Neural crest cell (in vitro differentiated cells): ENCODE data around the gene EXOC4. TPM values are rescaled to one million over a fixed set of nuclear protein-coding genes. Genes with fewer than 3 reads are reported as not detected.

ENCODE experiments used
- DNase-seq: peaks from one replicate; pipeline ENCODE4 v3.0.0; 2021; ENCODE audit warnings: low read depth, mixed read lengths, low spot score
- H3K27ac Mint-ChIP-seq: one replicate; pipeline ENCODE4 v1.8.0; 2021; ENCODE audit warnings: mild to moderate bottlenecking, mixed read lengths; ENCODE audit not compliant: unreplicated experiment
- H3K27me3 Mint-ChIP-seq: 2 replicates; pipeline ENCODE4 v1.8.0; 2021; ENCODE audit warnings: low read depth, mild to moderate bottlenecking, mixed read lengths
- H3K36me3 Mint-ChIP-seq: 2 replicates; pipeline ENCODE4 v1.8.0; 2021; ENCODE audit warnings: low read depth, mild to moderate bottlenecking, mixed read lengths
- H3K4me1 Mint-ChIP-seq: 2 replicates; pipeline ENCODE4 v1.8.0; 2021; ENCODE audit warnings: mixed read lengths
- H3K4me3 Mint-ChIP-seq: one replicate; pipeline ENCODE4 v1.8.0; 2021; ENCODE audit warnings: mild to moderate bottlenecking, mixed read lengths
- H3K9me3 Mint-ChIP-seq: 2 replicates; pipeline ENCODE4 v1.8.0; 2021; ENCODE audit warnings: mixed read lengths
- total RNA-seq: library from RNA; stranded (reverse); gene quantifications from 2 replicates; pipeline ENCODE4 v1.2.1, GENCODE V29; 2021
- TF ChIP-seq, protein P1 (sequence below): fragments of 200-600 bp; sonication (generic); conservative IDR thresholded peaks from 2 replicates; pipeline ENCODE4 v1.5.0; 2021; ENCODE audit warnings: antibody characterized with exemption, mild to moderate bottlenecking

The EXOC4 gene
- total RNA-seq, 1 donor from 2014 or later = 79.7 TPM

DNA sequence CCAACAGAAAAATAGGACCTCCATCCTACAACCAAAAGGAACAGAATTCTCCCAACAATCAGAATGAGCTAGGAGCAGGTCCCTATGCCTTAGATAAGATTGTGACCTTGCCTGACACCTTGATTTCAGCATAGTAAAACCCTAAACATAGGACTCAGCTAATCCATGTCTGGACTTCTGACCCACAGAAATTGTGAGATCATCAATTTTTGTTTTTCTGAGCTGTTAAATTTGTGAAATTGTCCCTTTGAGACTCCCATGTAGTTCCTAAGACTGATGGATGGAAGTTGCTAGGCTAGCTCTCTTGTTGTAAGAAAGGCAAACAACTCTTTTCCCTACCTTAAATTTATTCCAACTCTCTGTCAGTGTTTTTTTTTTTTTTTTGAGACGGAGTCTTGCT, 244.2 kb downstream of the EXOC4 start:
- no peaks in the 10 kb centered on the region for H3K27me3 Mint-ChIP-seq
- H3K27ac Mint-ChIP-seq = no peak overlapping the region
- peaks cover 5% of the 10 kb centered on the region for H3K9me3 Mint-ChIP-seq
- TF ChIP-seq, protein P1, sequence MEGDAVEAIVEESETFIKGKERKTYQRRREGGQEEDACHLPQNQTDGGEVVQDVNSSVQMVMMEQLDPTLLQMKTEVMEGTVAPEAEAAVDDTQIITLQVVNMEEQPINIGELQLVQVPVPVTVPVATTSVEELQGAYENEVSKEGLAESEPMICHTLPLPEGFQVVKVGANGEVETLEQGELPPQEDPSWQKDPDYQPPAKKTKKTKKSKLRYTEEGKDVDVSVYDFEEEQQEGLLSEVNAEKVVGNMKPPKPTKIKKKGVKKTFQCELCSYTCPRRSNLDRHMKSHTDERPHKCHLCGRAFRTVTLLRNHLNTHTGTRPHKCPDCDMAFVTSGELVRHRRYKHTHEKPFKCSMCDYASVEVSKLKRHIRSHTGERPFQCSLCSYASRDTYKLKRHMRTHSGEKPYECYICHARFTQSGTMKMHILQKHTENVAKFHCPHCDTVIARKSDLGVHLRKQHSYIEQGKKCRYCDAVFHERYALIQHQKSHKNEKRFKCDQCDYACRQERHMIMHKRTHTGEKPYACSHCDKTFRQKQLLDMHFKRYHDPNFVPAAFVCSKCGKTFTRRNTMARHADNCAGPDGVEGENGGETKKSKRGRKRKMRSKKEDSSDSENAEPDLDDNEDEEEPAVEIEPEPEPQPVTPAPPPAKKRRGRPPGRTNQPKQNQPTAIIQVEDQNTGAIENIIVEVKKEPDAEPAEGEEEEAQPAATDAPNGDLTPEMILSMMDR = no peak
- no peak for DNase-seq
- H3K4me1 Mint-ChIP-seq = peaks cover 11% of the 10 kb centered on the region
- no peaks in the 10 kb centered on the region for H3K36me3 Mint-ChIP-seq
- no peak overlapping the region for H3K4me3 Mint-ChIP-seq

DNA sequence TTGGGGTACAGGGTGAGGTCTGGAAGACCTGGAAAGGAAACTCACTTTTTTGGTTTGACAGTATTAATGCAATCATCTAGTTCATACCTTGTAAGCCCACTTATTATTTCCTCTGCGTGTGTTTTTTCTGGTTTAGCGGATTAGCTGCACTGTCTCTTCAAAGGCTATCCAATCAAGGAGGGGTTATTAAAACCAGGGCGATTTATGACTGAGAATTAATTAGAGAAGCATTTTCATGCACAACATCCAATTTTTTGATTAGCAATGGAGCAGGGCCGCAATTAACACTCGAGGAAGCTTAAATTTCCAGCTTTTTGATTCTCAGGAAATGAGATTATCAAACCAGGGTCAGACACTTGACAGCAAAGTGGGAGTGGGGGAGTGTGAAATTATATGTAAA, 248.9 kb downstream of the EXOC4 start:
- Mint-ChIP-seq H3K27ac (peak overlapping the region; percentile 31), H3K36me3 (no peaks in the 10 kb centered on the region), H3K27me3 (no peaks in the 10 kb centered on the region), H3K4me1 (peaks cover 12% of the 10 kb centered on the region), H3K9me3 (no peaks in the 10 kb centered on the region), H3K4me3 (no peak overlapping the region)
- TF ChIP-seq, protein P1 = no peak
- no peak for DNase-seq

DNA sequence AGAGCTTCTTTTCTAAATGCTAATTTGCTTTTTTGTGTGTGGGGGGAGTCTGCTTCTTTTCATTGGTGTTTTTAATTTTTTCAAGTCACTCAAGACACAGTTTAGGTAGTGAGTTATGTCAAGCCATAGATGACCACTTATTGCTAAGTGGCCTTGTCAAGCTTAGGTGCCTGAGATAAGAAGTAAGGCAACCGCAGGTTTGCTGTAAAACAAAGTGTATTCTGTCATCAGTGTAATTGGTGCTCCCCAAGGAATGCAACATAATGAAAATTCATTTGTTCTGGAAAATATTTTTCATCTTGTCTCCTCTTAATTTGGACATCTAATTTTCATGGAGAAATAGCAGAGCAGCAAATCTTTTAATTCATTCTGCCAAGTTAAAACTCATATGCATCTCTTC, 249.6 kb downstream of the EXOC4 start:
- Mint-ChIP-seq H3K4me3 (no peak overlapping the region), H3K27me3 (no peaks in the 10 kb centered on the region), H3K9me3 (no peaks in the 10 kb centered on the region), H3K27ac (no peak overlapping the region), H3K4me1 (peaks cover 12% of the 10 kb centered on the region), H3K36me3 (no peaks in the 10 kb centered on the region)
- no peak for DNase-seq
- TF ChIP-seq, protein P1 = no peak

DNA sequence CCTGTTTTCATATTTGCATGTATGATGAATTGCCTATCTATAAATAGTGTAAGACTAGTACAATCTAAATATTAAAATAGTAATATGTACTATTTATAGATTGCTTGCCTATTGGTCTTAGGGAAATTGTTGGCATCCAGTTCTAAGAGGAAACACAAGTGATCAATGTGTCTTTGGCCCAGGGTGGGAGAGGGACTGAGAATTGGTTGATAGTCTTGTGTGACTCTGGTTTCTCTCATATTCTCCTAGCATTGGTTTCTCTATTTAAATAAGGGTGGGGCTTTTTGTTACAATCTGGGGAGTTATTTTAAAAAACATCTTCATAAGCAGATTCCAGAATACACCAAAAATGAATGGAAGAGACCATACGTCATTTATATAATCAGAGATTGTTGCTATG, 250.1 kb downstream of the EXOC4 start:
- Mint-ChIP-seq H3K4me3 (no peak overlapping the region), H3K27ac (no peak overlapping the region), H3K4me1 (peaks cover 12% of the 10 kb centered on the region), H3K9me3 (no peaks in the 10 kb centered on the region), H3K27me3 (no peaks in the 10 kb centered on the region), H3K36me3 (no peaks in the 10 kb centered on the region)
- TF ChIP-seq, protein P1 = no peak
- DNase-seq = no peak

DNA sequence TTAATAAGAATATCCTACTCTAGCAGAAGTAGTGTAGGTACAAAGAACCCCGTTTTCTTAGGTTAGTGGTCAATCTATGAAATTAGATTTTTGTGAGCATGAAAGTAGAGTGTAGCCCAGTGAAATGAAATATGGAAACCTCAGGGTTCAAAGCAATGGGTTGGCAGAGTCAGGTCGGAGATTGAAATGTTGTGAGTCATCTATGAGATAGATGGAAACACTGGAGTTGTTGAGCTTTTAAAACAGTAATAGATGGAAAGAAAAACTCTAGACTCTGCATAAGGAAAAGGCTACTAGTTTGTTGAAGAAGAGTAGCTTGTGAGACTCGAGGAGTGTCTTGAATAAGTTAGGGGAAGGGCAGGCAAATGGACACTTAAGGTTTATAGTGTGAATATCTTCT, 251.9 kb downstream of the EXOC4 start:
- H3K27ac Mint-ChIP-seq = no peak overlapping the region

More for the DNA sequence above, 251.9 kb downstream of the EXOC4 start:
- Mint-ChIP-seq H3K4me3 (no peak overlapping the region), H3K4me1 (peaks cover 12% of the 10 kb centered on the region), H3K27me3 (no peaks in the 10 kb centered on the region), H3K36me3 (no peaks in the 10 kb centered on the region), H3K9me3 (no peaks in the 10 kb centered on the region)
- DNase-seq = no peak
- TF ChIP-seq, protein P1 = no peak
